DOHH2 (cell line): ENCODE measurements around the gene FAM53A.
"Not testable (repeated sequence)": the region's sequence is repeated elsewhere in the genome, so short reads cannot be mapped to it uniquely, and the experiment has no call there.

ENCODE experiments used
- CTCF ChIP-seq: fragments of 200-600 bp; sonication (generic); IDR thresholded peaks from one replicate; pipeline ENCODE4 v1.5.1; 2014; ENCODE audit warnings: antibody characterized with exemption, mild to moderate bottlenecking, low read depth, low read length; ENCODE audit not compliant: poor library complexity, severe bottlenecking
- EZH2phosphoT487 ChIP-seq: fragments of 200-600 bp; sonication (generic); IDR thresholded peaks from 2 replicates; pipeline ENCODE4 v1.6.1; 2017; ENCODE audit warnings: borderline replicate concordance, mild to moderate bottlenecking, antibody characterized with exemption, low read length, moderate library complexity, mixed read lengths

DNA sequence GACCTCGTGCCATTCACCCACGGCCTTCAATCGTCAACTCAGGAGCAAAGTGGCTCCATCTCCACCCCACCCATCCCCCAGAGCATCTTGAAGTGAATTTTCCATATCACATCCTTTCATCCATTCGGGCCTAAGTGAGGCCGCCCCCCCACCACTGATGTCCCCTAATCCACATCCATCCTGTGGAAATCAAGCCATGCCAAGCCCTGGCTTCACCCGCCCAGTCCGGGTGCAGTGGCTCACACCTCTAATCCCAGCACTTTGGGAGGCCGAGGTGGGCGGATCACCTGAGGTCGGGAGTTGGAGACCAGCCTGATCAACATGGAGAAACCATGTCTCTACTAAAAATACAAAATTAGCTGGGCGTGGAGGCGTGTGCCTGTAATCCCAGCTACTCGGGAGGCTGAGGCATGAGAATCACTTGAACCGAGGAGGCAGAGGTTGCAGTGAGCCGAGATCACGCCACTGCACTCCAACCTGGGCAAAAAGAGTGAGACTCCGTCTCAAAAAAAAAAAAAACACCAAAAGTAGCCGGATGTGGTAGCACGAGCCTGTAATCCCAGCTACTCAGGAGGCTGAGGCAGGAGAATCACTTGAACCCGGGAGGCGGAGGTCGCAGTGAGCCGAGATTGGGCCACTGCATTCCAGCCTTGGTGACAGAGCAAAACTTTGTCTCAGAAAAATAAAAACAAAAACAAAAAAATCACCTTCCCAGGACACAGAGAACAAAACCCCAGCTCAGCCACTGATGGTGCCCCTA lies 76.5 kb downstream of the FAM53A start:
- TF ChIP-seq CTCF, EZH2phosphoT487: not testable (repeated sequence)
